Stomach smooth muscle (tissue), 2 donors: ENCODE measurements around the gene OSBP2.

Source experiments
- H3K27ac ChIP-seq: one replicate; pipeline ENCODE4 v1.7.0; 2013; ENCODE audit warnings: mild to moderate bottlenecking, low read length, inconsistent platforms
- H3K27me3 ChIP-seq, 2 donors: one replicate each; pipeline ENCODE4 v1.7.0; 2013; ENCODE audit warnings: low read length in 2 of 2; ENCODE audit not compliant: insufficient read depth in 2 of 2, control insufficient read depth in 1 of 2
- H3K36me3 ChIP-seq, 2 donors: one replicate each; pipeline ENCODE4 v1.7.0; 2013; ENCODE audit warnings: low read length in 2 of 2; ENCODE audit not compliant: control insufficient read depth in 2 of 2, insufficient read depth in 2 of 2
- H3K4me1 ChIP-seq: one replicate; pipeline ENCODE4 v1.7.0; 2013; ENCODE audit warnings: low read length; ENCODE audit not compliant: control insufficient read depth, insufficient read depth
- H3K4me3 ChIP-seq, 2 donors: one replicate each; pipeline ENCODE4 v1.7.0; 2013; ENCODE audit warnings: low read length in 2 of 2
- H3K9ac ChIP-seq, 2 donors: one replicate each; pipeline ENCODE4 v1.7.0; 2013; ENCODE audit warnings: low read length in 2 of 2, mild to moderate bottlenecking in 1 of 2
- H3K9me3 ChIP-seq, 2 donors: one replicate each; pipeline ENCODE4 v1.7.0; 2013; ENCODE audit warnings: low read length in 2 of 2; ENCODE audit not compliant: control insufficient read depth in 2 of 2
- donor health status: healthy.
- donor health status: Pancreatic carcinoma.

Gene OSBP2

GRCh38 chr22:30943368-30943767, 248.7 kb downstream of the OSBP2 start:
- peaks cover 59 to 78% of the 10 kb centered on the region in 2 donors for H3K36me3 ChIP-seq
- no peak overlapping the region for H3K4me3 ChIP-seq
- peaks cover 18% of the 10 kb centered on the region for H3K4me1 ChIP-seq
- H3K9me3 ChIP-seq: no peaks in the 10 kb centered on the region
- no peaks in the 10 kb centered on the region for H3K27me3 ChIP-seq
- H3K9ac ChIP-seq: no peak overlapping the region
- H3K27ac ChIP-seq: no peak overlapping the region

- Histone ChIP-seq H3K4me1 (peaks cover 19% of the 10 kb centered on the region), H3K9me3 (no peaks in the 10 kb centered on the region)
Observed at GRCh38 chr22:30944986-30945385, 250.3 kb downstream of the OSBP2 start.

GRCh38 chr22:30945653-30946052, 251.0 kb downstream of the OSBP2 start:
- no peak overlapping the region for H3K4me3 ChIP-seq
- no peak overlapping the region for H3K27ac ChIP-seq
- no peak overlapping the region for H3K9ac ChIP-seq
- H3K36me3 ChIP-seq: peaks cover 54 to 78% of the 10 kb centered on the region in 2 donors
- no peaks in the 10 kb centered on the region for H3K9me3 ChIP-seq
- peaks cover 19% of the 10 kb centered on the region for H3K4me1 ChIP-seq
- no peaks in the 10 kb centered on the region for H3K27me3 ChIP-seq

More at GRCh38 chr22:30944986-30945385, 250.3 kb downstream of the OSBP2 start:
- H3K4me3 ChIP-seq: no peak overlapping the region
- no peaks in the 10 kb centered on the region for H3K27me3 ChIP-seq
- H3K9ac ChIP-seq: peak overlapping the region in 1 of 2 donors; percentile 36
- peaks cover 60 to 80% of the 10 kb centered on the region in 2 donors for H3K36me3 ChIP-seq
- H3K27ac ChIP-seq: no peak overlapping the region

GRCh38 chr22:30946354-30946753, 251.7 kb downstream of the OSBP2 start:
- Histone ChIP-seq H3K4me3 (no peak overlapping the region), H3K9me3 (no peaks in the 10 kb centered on the region), H3K27me3 (no peaks in the 10 kb centered on the region), H3K9ac (no peak overlapping the region), H3K36me3 (peaks cover 51 to 75% of the 10 kb centered on the region in 2 donors), H3K4me1 (peaks cover 19% of the 10 kb centered on the region), H3K27ac (peak overlapping the region; percentile 37)

GRCh38 chr22:30947173-30947815, 252.6 kb downstream of the OSBP2 start:
- H3K9me3 ChIP-seq: no peaks in the 10 kb centered on the region
- peaks cover 19% of the 10 kb centered on the region for H3K4me1 ChIP-seq
- peak overlapping the region; percentile 62 for H3K27ac ChIP-seq
- H3K36me3 ChIP-seq: peaks cover 42 to 65% of the 10 kb centered on the region in 2 donors
- no peak overlapping the region for H3K4me3 ChIP-seq
- peak overlapping the region in 1 of 2 donors; percentile 47 for H3K9ac ChIP-seq
- H3K27me3 ChIP-seq: no peaks in the 10 kb centered on the region

- Histone ChIP-seq H3K4me3 (no peak overlapping the region), H3K4me1 (peaks cover 19% of the 10 kb centered on the region), H3K36me3 (peaks cover 39 to 62% of the 10 kb centered on the region in 2 donors), H3K27ac (peak overlapping the region; percentile 62), H3K9me3 (no peaks in the 10 kb centered on the region), H3K27me3 (no peaks in the 10 kb centered on the region), H3K9ac (peak overlapping the region; percentile 24 to 47)
Observed at GRCh38 chr22:30947816-30948454, 253.3 kb downstream of the OSBP2 start.

GRCh38 chr22:30948930-30949342, 254.3 kb downstream of the OSBP2 start:
- Histone ChIP-seq H3K9ac (no peak overlapping the region), H3K4me1 (peaks cover 19% of the 10 kb centered on the region), H3K4me3 (no peak overlapping the region), H3K9me3 (no peaks in the 10 kb centered on the region), H3K36me3 (peaks cover 35 to 61% of the 10 kb centered on the region in 2 donors), H3K27me3 (no peaks in the 10 kb centered on the region), H3K27ac (no peak overlapping the region)

- Histone ChIP-seq H3K9me3 (no peaks in the 10 kb centered on the region), H3K27me3 (no peaks in the 10 kb centered on the region), H3K36me3 (peaks cover 36 to 49% of the 10 kb centered on the region in 2 donors), H3K9ac (no peak overlapping the region), H3K4me3 (no peak overlapping the region), H3K4me1 (peaks cover 19% of the 10 kb centered on the region), H3K27ac (no peak overlapping the region)
Observed at GRCh38 chr22:30949934-30950660, 255.4 kb downstream of the OSBP2 start.

GRCh38 chr22:30953206-30953605, 258.5 kb downstream of the OSBP2 start:
- peaks cover 25 to 28% of the 10 kb centered on the region in 2 donors for H3K36me3 ChIP-seq
- peaks cover 3% of the 10 kb centered on the region for H3K4me1 ChIP-seq
- H3K27ac ChIP-seq: no peak overlapping the region

GRCh38 chr22:30955153-30955552, 260.5 kb downstream of the OSBP2 start:
- no peak overlapping the region for H3K9ac ChIP-seq
- H3K4me3 ChIP-seq: no peak overlapping the region
- H3K9me3 ChIP-seq: no peaks in the 10 kb centered on the region
- peaks cover 12 to 14% of the 10 kb centered on the region in 2 donors for H3K36me3 ChIP-seq
- H3K27ac ChIP-seq: no peak overlapping the region
- H3K4me1 ChIP-seq: no peaks in the 10 kb centered on the region
- H3K27me3 ChIP-seq: no peaks in the 10 kb centered on the region

More at GRCh38 chr22:30953206-30953605, 258.5 kb downstream of the OSBP2 start:
- H3K9ac ChIP-seq: no peak overlapping the region
- H3K27me3 ChIP-seq: no peaks in the 10 kb centered on the region
- H3K9me3 ChIP-seq: no peaks in the 10 kb centered on the region
- no peak overlapping the region for H3K4me3 ChIP-seq
